ENCODE measurements around the gene USP49. TPM values are rescaled to one million over a fixed set of nuclear protein-coding genes. Genes with fewer than 3 reads are reported as not detected.

The USP49 gene
- total and polyA plus RNA-seq, 2 of the 4 experiments (the other 2 are of a cell fraction): 1.4 to 2.1 TPM

DNA sequence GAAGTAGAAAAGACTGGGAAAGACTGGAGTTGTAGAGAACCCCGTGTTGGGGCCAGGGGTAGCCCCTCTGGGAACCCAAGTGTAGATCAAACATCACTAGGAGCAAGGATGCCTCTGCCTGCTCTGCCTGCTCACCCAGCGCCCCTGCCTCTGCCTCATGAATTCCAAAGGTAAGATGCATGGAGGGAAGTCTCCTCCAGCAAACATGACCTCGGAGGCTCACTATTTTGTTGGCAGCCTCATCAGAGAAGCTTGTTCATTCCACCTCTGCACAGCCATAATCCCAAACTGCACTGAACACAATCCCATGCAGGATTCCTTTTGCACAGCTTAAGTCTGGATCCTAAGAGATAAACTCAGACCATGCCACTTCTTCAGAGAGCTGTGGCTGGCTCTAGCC, 120.3 kb downstream of the USP49 start:
- ChIA-PET POLR2A (ENCODE audit: unreplicated experiment) (no interaction called here), CTCF (interaction anchor here (0.5 to 0.8 kb wide), 2 partner anchors 75 to 406 kb away, joined by 3 read pairs; no protein-coding TSS in a partner anchor)
- H2BK15ac ChIP-seq (ENCODE audit: low read depth, low read length): no peak overlapping the region
- no peak overlapping the region for H4K8ac ChIP-seq (ENCODE audit: low read depth in 2 of 2, low read length in 2 of 2)
- H4K91ac ChIP-seq (ENCODE audit: insufficient read depth, low read depth, low read length): no peak overlapping the region
- intact Hi-C loops (cut with micrococcal nuclease) (loop anchor here (5.0 kb wide), 1 partner anchor 78 kb away; no protein-coding TSS in a partner anchor), in situ Hi-C loops (cut with MboI; ENCODE audit: low sequenced_read_pairs) (no loop called here), dilution Hi-C loops (cut with HindIII; ENCODE audit: low sequenced_read_pairs, unreplicated experiment) (no loop called here)
- TF ChIP-seq RFX5 (IDR thresholded peaks at IDR 0.05; ENCODE audit: low read depth, low read length) (no peak), MAFK (IDR thresholded peaks at IDR 0.05; ENCODE audit: low read depth, low read length) (no peak)
- no peak overlapping the region for H4K5ac ChIP-seq (ENCODE audit: low read depth, low read length)
- no peaks in the 10 kb centered on the region for H4K20me1 ChIP-seq (ENCODE audit: insufficient read depth, low read length)
- peaks cover 5% of the 10 kb centered on the region for H3K4me1 ChIP-seq (ENCODE audit: control insufficient read depth, insufficient read depth, low read length)
- H3K9me1 ChIP-seq (ENCODE audit: insufficient read depth, low read length): no peaks in the 10 kb centered on the region
- ATAC-seq (ENCODE audit: low read depth) (no peak), DNase-seq (peak; percentile 65)
- H3K23ac ChIP-seq (ENCODE audit: low read depth, low read length): no peak overlapping the region
- H3K9ac ChIP-seq (ENCODE audit: low read depth, low read length): no peak overlapping the region
- peak overlapping the region; percentile 3 for H2AK9ac ChIP-seq (replicated peaks; ENCODE audit: low read depth, low read length, poor library complexity)
- no peaks in the 10 kb centered on the region for H3K27me3 ChIP-seq (ENCODE audit: control insufficient read depth, insufficient read depth, low read length)
- H3K18ac ChIP-seq (ENCODE audit: low read depth, low read length): no peak overlapping the region
- no peak overlapping the region for H2AK5ac ChIP-seq (ENCODE audit: low read depth, low read length)
- H3K36me3 ChIP-seq (ENCODE audit: control insufficient read depth, insufficient read depth, low read length): peaks cover 43% of the 10 kb centered on the region
- H3K27ac ChIP-seq (ENCODE audit: insufficient read depth, low read length): no peak overlapping the region
- H3K9me3 ChIP-seq (ENCODE audit: control insufficient read depth, insufficient read depth, low read length): no peaks in the 10 kb centered on the region
- peaks cover 10 to 16% of the 10 kb centered on the region in 2 experiments for H3K79me1 ChIP-seq (ENCODE audit: low read depth in 1 of 2, low read length in 2 of 2)
- no peak overlapping the region for H3K56ac ChIP-seq (ENCODE audit: extremely low read depth, insufficient read depth, low read length)
- H2BK120ac ChIP-seq (ENCODE audit: low read depth, low read length): no peak overlapping the region
- H3K4ac ChIP-seq (ENCODE audit: low read depth, low read length): no peak overlapping the region
- H3K14ac ChIP-seq (replicated peaks; ENCODE audit: low read depth, low read length): no peak overlapping the region
- H3K4me3 ChIP-seq (ENCODE audit: insufficient read depth, low read depth, low read length): no peak overlapping the region
- H3K4me2 ChIP-seq (ENCODE audit: low read depth, low read length): no peak overlapping the region
- no TSS peak for BruUV-seq (replicated peaks)
- no peak overlapping the region for H2BK20ac ChIP-seq (ENCODE audit: low read depth, low read length)
- no peak overlapping the region for H2BK5ac ChIP-seq (ENCODE audit: low read depth, low read length, poor library complexity, severe bottlenecking)
- no CpG with 5 or more reads among the region's 3 CpGs for WGBS, 2 experiments (ENCODE audit: extremely low coverage in 2 of 2, insufficient read length in 1 of 2)
- H2AFZ ChIP-seq (replicated peaks; ENCODE audit: low read length, poor library complexity): no peak overlapping the region

All from IMR-90 (cell line).